GM23248 (cell line): ENCODE data around the gene XG.
"Not testable (repeated sequence)": the region's sequence is repeated elsewhere in the genome, so short reads cannot be mapped to it uniquely, and the experiment has no call there.

ENCODE experiments used
- EZH2 ChIP-seq: fragments of 200-600 bp; sonication (generic); IDR thresholded peaks from 2 replicates; pipeline ENCODE4 v1.6.1; 2018; ENCODE audit warnings: antibody characterized with exemption, mild to moderate bottlenecking; ENCODE audit not compliant: insufficient read depth, poor library complexity, severe bottlenecking
- EZH2phosphoT487 ChIP-seq: fragments of 200-600 bp; sonication (generic); IDR thresholded peaks from 2 replicates; pipeline ENCODE4 v1.6.1; 2018; ENCODE audit warnings: antibody characterized with exemption, moderate library complexity, mild to moderate bottlenecking, low read depth; ENCODE audit not compliant: insufficient read depth

- not testable (repeated sequence) for TF ChIP-seq EZH2, EZH2phosphoT487
Observed at GRCh38 chrX:2773166-2774055, 21.6 kb downstream of the XG start.
